M059J (cell line): ENCODE measurements around the gene NME7. TPM values are rescaled to one million over a fixed set of nuclear protein-coding genes. Genes with fewer than 3 reads are reported as not detected.
"Not testable (repeated sequence)": the region's sequence is repeated elsewhere in the genome, so short reads cannot be mapped to it uniquely, and the experiment has no call there.

Source experiments
- DNase-seq: peaks from one replicate; pipeline ENCODE4 v3.0.0-alpha.2; 2012; ENCODE audit warnings: low read depth
- total RNA-seq: library from RNA; depleted of rRNA; stranded (reverse); fragments of >200 nt; shearing (Covaris generic); gene quantifications from 2 replicates; pipeline ENCODE4 v1.2.3, GENCODE V29; 2014; rRNA removed

NME7 gene
- total RNA-seq, result 93.6 and 104 TPM in 2 replicates

- DNase-seq, result peak; percentile 99
These were observed at the start of gene NME7, which contains the start of gene BLZF1 for GRCh38 chr1:169367686-169368405. TSS of gene NME7 (minus strand) at chr1:169367797. CDS start at chr1:169367710, 87 bp downstream. TSS of gene BLZF1 (plus strand) at chr1:169368195. CDS start at chr1:169369523, 1,328 bp downstream.

GRCh38 chr1:169414952-169415351, 47.4 kb upstream of the NME7 start:
- no peak for DNase-seq

- not testable (repeated sequence) for DNase-seq
These were observed 40.7 kb upstream of the NME7 start for GRCh38 chr1:169408340-169408739.

- DNase-seq, result not testable (repeated sequence)
These were observed 35.0 kb upstream of the NME7 start for GRCh38 chr1:169402578-169402977.

- DNase-seq, result no peak
These were observed 28.4 kb upstream of the NME7 start for GRCh38 chr1:169395955-169396354.

GRCh38 chr1:169392406-169392805, 24.8 kb upstream of the NME7 start:
- no peak for DNase-seq

GRCh38 chr1:169390303-169390702, 22.7 kb upstream of the NME7 start:
- DNase-seq, result no peak

GRCh38 chr1:169387399-169387798, 19.8 kb upstream of the NME7 start:
- no peak for DNase-seq

GRCh38 chr1:169383449-169383848, 15.9 kb upstream of the NME7 start:
- no peak for DNase-seq

GRCh38 chr1:169381162-169381561, 13.6 kb upstream of the NME7 start:
- no peak for DNase-seq

- DNase-seq, result no peak
These were observed 3.8 kb upstream of the NME7 start for GRCh38 chr1:169371404-169371803.

- no peak for DNase-seq
These were observed 791 bp upstream of the NME7 start for GRCh38 chr1:169368406-169368769.

- DNase-seq, result no peak
These were observed 406 bp downstream of the NME7 start for GRCh38 chr1:169367096-169367685.

GRCh38 chr1:169364948-169365347, 2.6 kb downstream of the NME7 start:
- peak; percentile 98 for DNase-seq

GRCh38 chr1:169363046-169363730, 4.4 kb downstream of the NME7 start:
- peak; percentile 94 for DNase-seq

- DNase-seq, result peak; percentile 79
These were observed 6.3 kb downstream of the NME7 start for GRCh38 chr1:169361281-169361680.

GRCh38 chr1:169360415-169360814, 7.2 kb downstream of the NME7 start:
- DNase-seq, result no peak

- peak; percentile 52 for DNase-seq
These were observed 19.1 kb downstream of the NME7 start for GRCh38 chr1:169348383-169349036.

GRCh38 chr1:169347688-169348382, 19.8 kb downstream of the NME7 start:
- DNase-seq, result no peak

GRCh38 chr1:169346036-169346589, 21.5 kb downstream of the NME7 start:
- no peak for DNase-seq

GRCh38 chr1:169345511-169345910, 22.1 kb downstream of the NME7 start:
- DNase-seq, result no peak
